ENCODE measurements around the gene BRPF1. TPM values are rescaled to one million over a fixed set of nuclear protein-coding genes. Genes with fewer than 3 reads are reported as not detected.
A peak's percentile ranks its signal among the peaks of the same experiment; 100 is the strongest.

BRPF1 gene
- total and polyA plus RNA-seq, 10 donors: 5.5 to 31.9 (median 26.6) TPM

GRCh38 chr3:9727743-9728142 is 3.8 kb upstream of the BRPF1 start:
- no peak for DNase-seq
- Histone ChIP-seq H3K4me1 (peaks cover 11 to 36% (median 25%) of the 10 kb centered on the region in 6 donors), H3K27ac (peak overlapping the region in 3 of 8 donors; percentile 41 to 45 (median 41)), H3K9me3 (no peaks in the 10 kb centered on the region), H3K36me3 (no peaks in the 10 kb centered on the region), H3K4me3 (no peak overlapping the region), H3K27me3 (replicated peaks in 1 of 7) (no peaks in the 10 kb centered on the region)
- TF ChIP-seq POLR2AphosphoS5 (IDR thresholded peaks at IDR 0.05) (no peak), CTCF (IDR thresholded peaks at IDR 0.05 in 8 of 11, conservative IDR thresholded peaks at IDR 0.05 in 3 of 11) (no peak), POLR2A (IDR thresholded peaks at IDR 0.05) (no peak)
- 86 to 94% (median 90%) methylated on average over 2 of the region's 2 CpGs for WGBS, 5 donors
- intact Hi-C loops (cut with DNase I; ENCODE audit: low total_unique reads): no loop called here

GRCh38 chr3:9729419-9729818 is 2.1 kb upstream of the BRPF1 start:
- H3K27me3 ChIP-seq (replicated peaks in 1 of 7): no peaks in the 10 kb centered on the region
- no peaks in the 10 kb centered on the region for H3K9me3 ChIP-seq
- peaks cover 0 to 6% (median 3%) of the 10 kb centered on the region in 6 donors for H3K36me3 ChIP-seq
- 89 to 97% (median 95%) methylated on average over 9 to 10 of the region's 10 CpGs for WGBS, 5 donors
- peak; percentile 80 for DNase-seq
- H3K4me3 ChIP-seq: no peak overlapping the region
- peaks cover 24 to 53% (median 41%) of the 10 kb centered on the region in 6 donors for H3K4me1 ChIP-seq
- no peak for TF ChIP-seq POLR2A (IDR thresholded peaks at IDR 0.05)
- H3K27ac ChIP-seq: no peak overlapping the region
- intact Hi-C loops (cut with DNase I; ENCODE audit: low total_unique reads): no loop called here

GRCh38 chr3:9730657-9731205 is 804 bp upstream of the BRPF1 start:
- intact Hi-C loops (cut with DNase I; ENCODE audit: low total_unique reads): no loop called here
- Histone ChIP-seq H3K36me3 (peaks cover 0 to 19% (median 14%) of the 10 kb centered on the region in 6 donors), H3K9me3 (no peaks in the 10 kb centered on the region), H3K27me3 (replicated peaks in 1 of 7) (no peaks in the 10 kb centered on the region), H3K4me3 (peak overlapping the region; percentile 53 to 99 (median 96)), H3K27ac (peak overlapping the region; percentile 91 to 99 (median 95)), H3K4me1 (peaks cover 28 to 66% (median 53%) of the 10 kb centered on the region in 6 donors)
- DNase-seq: no peak
- WGBS, 5 donors: 1 to 3% (median 2%) methylated on average over 16 to 17 of the region's 17 CpGs
- TF ChIP-seq POLR2A (IDR thresholded peaks at IDR 0.05) (no peak), POLR2AphosphoS5 (IDR thresholded peaks at IDR 0.05) (no peak), CTCF (IDR thresholded peaks at IDR 0.05 in 8 of 11, conservative IDR thresholded peaks at IDR 0.05 in 3 of 11) (peak in 2 of 11 experiments; percentile 33 to 35)

- H3K36me3 ChIP-seq: peaks cover 0 to 34% (median 26%) of the 10 kb centered on the region in 6 donors
- H3K4me3 ChIP-seq: peak overlapping the region; percentile 66 to 99 (median 96)
- peak; percentile 91 for DNase-seq
- peaks cover 24 to 71% (median 55%) of the 10 kb centered on the region in 6 donors for H3K4me1 ChIP-seq
- 1 to 2% (median 1%) methylated on average over 40 to 41 of the region's 41 CpGs for WGBS, 5 donors
- H3K9me3 ChIP-seq: no peaks in the 10 kb centered on the region
- TF ChIP-seq CTCF (IDR thresholded peaks at IDR 0.05 in 8 of 11, conservative IDR thresholded peaks at IDR 0.05 in 3 of 11): no peak
- peak in 2 of 3 donors; percentile 21 to 64 for TF ChIP-seq POLR2AphosphoS5 (IDR thresholded peaks at IDR 0.05)
- peak overlapping the region; percentile 91 to 99 (median 95) for H3K27ac ChIP-seq
- no peaks in the 10 kb centered on the region for H3K27me3 ChIP-seq (replicated peaks in 1 of 7)
- intact Hi-C loops (cut with DNase I; ENCODE audit: low total_unique reads): no loop called here
Measured at GRCh38 chr3:9732080-9732739, 675 bp downstream of the BRPF1 start.

All from spleen (tissue), 11 donors.